SK-N-SH treated with all-trans-retinoic acid at 6 μM for 48 hours (cell line): ENCODE data around the gene EXOC7.

Source experiments
- CSDC2 ChIP-seq: fragments of 250-450 bp; sonication (Bioruptor Pico); IDR thresholded peaks from 2 replicates; pipeline ENCODE4 v1.5.0; 2020; ENCODE audit warnings: mild to moderate bottlenecking, moderate library complexity
- ESRRG ChIP-seq: fragments of 250-450 bp; sonication (Bioruptor Pico); IDR thresholded peaks from 2 replicates; pipeline ENCODE4 v1.6.1; 2021; ENCODE audit warnings: mild to moderate bottlenecking
- PATZ1 ChIP-seq: fragments of 250-450 bp; sonication (Bioruptor Pico); IDR thresholded peaks from 2 replicates; pipeline ENCODE4 v1.8.0; 2020; ENCODE audit warnings: mild to moderate bottlenecking, moderate library complexity, borderline replicate concordance
- PPARA ChIP-seq: fragments of 250-450 bp; sonication (Bioruptor Pico); IDR thresholded peaks from 2 replicates; pipeline ENCODE4 v1.5.0; 2020; ENCODE audit warnings: mild to moderate bottlenecking, borderline replicate concordance
- RARB ChIP-seq: fragments of 250-450 bp; sonication (Bioruptor Pico); IDR thresholded peaks from 2 replicates; pipeline ENCODE4 v1.8.0; 2021; ENCODE audit warnings: mild to moderate bottlenecking, moderate library complexity
- SNAI2 ChIP-seq: fragments of 250-450 bp; sonication (Bioruptor Pico); IDR thresholded peaks from 2 replicates; pipeline ENCODE4 v1.5.0; 2020; ENCODE audit warnings: mild to moderate bottlenecking, moderate library complexity
- TSHZ2 ChIP-seq: fragments of 250-450 bp; sonication (Bioruptor Pico); IDR thresholded peaks from 2 replicates; pipeline ENCODE4 v1.5.0; 2020; ENCODE audit warnings: mild to moderate bottlenecking, moderate library complexity
- ZFP3 ChIP-seq: fragments of 250-450 bp; sonication (Bioruptor Pico); IDR thresholded peaks from 2 replicates; pipeline ENCODE4 v1.5.0; 2020; ENCODE audit warnings: mild to moderate bottlenecking, moderate library complexity
- ZNF70 ChIP-seq: fragments of 450-650 bp; formaldehyde crosslinking; IDR thresholded peaks from 2 replicates; pipeline ENCODE4 v1.5.0; 2020; ENCODE audit warnings: mild to moderate bottlenecking, moderate library complexity

- TF ChIP-seq PPARA (CRISPR knock-in tag) (no peak), PATZ1 (CRISPR knock-in tag) (no peak), SNAI2 (CRISPR knock-in tag) (no peak), CSDC2 (CRISPR knock-in tag) (no peak), RARB (no peak), ZNF70 (CRISPR knock-in tag) (no peak), ESRRG (CRISPR knock-in tag) (no peak), ZFP3 (CRISPR knock-in tag) (no peak), TSHZ2 (CRISPR knock-in tag) (no peak)
These were observed 28.3 kb upstream of the EXOC7 start for GRCh38 chr17:76131692-76132573.
